ENCODE data around the gene CYTH1. TPM values are rescaled to one million over a fixed set of nuclear protein-coding genes. Genes with fewer than 3 reads are reported as not detected.
A peak's percentile ranks its signal among the peaks of the same experiment; 100 is the strongest.

Gene CYTH1
- total and polyA plus RNA-seq, 7 experiments from 2014 or later: 297 to 452 (median 418) TPM

- POLR2A ChIA-PET: interaction anchor here (0.6 to 4.3 kb wide), 12 partner anchors 9 to 79 kb away, joined by 3 to 26 read pairs (median 4); no protein-coding TSS in a partner anchor
- no peaks in the 10 kb centered on the region for H3K27me3 Mint-ChIP-seq
- peaks cover 0 to 2% (median 0%) of the 10 kb centered on the region in 11 donors for H3K9me3 Mint-ChIP-seq
- H3K9me3 ChIP-seq (ENCODE audit: control insufficient read depth in 2 of 3, low read length in 3 of 3): no peaks in the 10 kb centered on the region
- CTCF ChIA-PET: interaction anchor here (0.7 to 2.9 kb wide), 8 partner anchors 9 to 95 kb away, joined by 3 to 9 read pairs (median 4); no protein-coding TSS in a partner anchor
- peak overlapping the region; percentile 83 to 96 (median 90) for H3K27ac Mint-ChIP-seq
- peaks cover 82 to 96% (median 92%) of the 10 kb centered on the region in 7 donors for H3K4me1 Mint-ChIP-seq
- H3K4me3 Mint-ChIP-seq: peak overlapping the region; percentile 68 to 88 (median 86)
- H3K36me3 Mint-ChIP-seq: peaks cover 0 to 12% (median 4%) of the 10 kb centered on the region in 5 donors
- H3K36me3 ChIP-seq (ENCODE audit: control insufficient read depth in 2 of 3, insufficient read depth in 3 of 3, low read length in 3 of 3): peaks cover 0 to 6% (median 3%) of the 10 kb centered on the region in 3 experiments
- H3K27me3 ChIP-seq (ENCODE audit: control insufficient read depth in 2 of 2, insufficient read depth in 2 of 2, low read length in 2 of 2): no peaks in the 10 kb centered on the region
- peaks cover 85 to 88% of the 10 kb centered on the region in 2 donors for H3K4me1 ChIP-seq (ENCODE audit: control insufficient read depth in 2 of 2, insufficient read depth in 2 of 2, low read length in 2 of 2)
- ATAC-seq: peak; percentile 61
- peak in 2 of 9 donors; percentile 47 to 52 for DNase-seq
- H3K27ac ChIP-seq (ENCODE audit: low read depth, low read length): peak overlapping the region; percentile 50
- intact Hi-C loops (cut with micrococcal nuclease): loop anchor here in 1 of 2 donors (1.0 to 2.0 kb wide), 3 partner anchors 8 to 19 kb away; no protein-coding TSS in a partner anchor
- peak overlapping the region; percentile 40 for H3K4me3 ChIP-seq (ENCODE audit: low read length)
Observed at GRCh38 chr17:78725448-78726021, 56.5 kb downstream of the CYTH1 start.

GRCh38 chr17:78724999-78725398 lies 57.1 kb downstream of the CYTH1 start:
- Mint-ChIP-seq H3K4me1 (peaks cover 84 to 99% (median 93%) of the 10 kb centered on the region in 7 donors), H3K4me3 (peak overlapping the region; percentile 68 to 88 (median 86)), H3K27me3 (no peaks in the 10 kb centered on the region), H3K27ac (peak overlapping the region; percentile 83 to 96 (median 90)), H3K9me3 (peaks cover 0 to 2% (median 0%) of the 10 kb centered on the region in 11 donors), H3K36me3 (peaks cover 0 to 12% (median 4%) of the 10 kb centered on the region in 5 donors)
- ChIA-PET CTCF (interaction anchor here (0.7 to 2.9 kb wide), 5 partner anchors 9 to 96 kb away, joined by 3 to 9 read pairs (median 4); no protein-coding TSS in a partner anchor), POLR2A (interaction anchor here (0.6 to 4.3 kb wide), 7 partner anchors 9 to 53 kb away, joined by 3 to 26 read pairs (median 4); no protein-coding TSS in a partner anchor)
- Histone ChIP-seq H3K36me3 (ENCODE audit: control insufficient read depth in 2 of 3, insufficient read depth in 3 of 3, low read length in 3 of 3) (peaks cover 0 to 6% (median 3%) of the 10 kb centered on the region in 3 experiments), H3K4me1 (ENCODE audit: control insufficient read depth in 2 of 2, insufficient read depth in 2 of 2, low read length in 2 of 2) (peaks cover 90 to 92% of the 10 kb centered on the region in 2 donors), H3K27ac (ENCODE audit: low read depth, low read length) (peak overlapping the region; percentile 50), H3K9me3 (ENCODE audit: control insufficient read depth in 2 of 3, low read length in 3 of 3) (no peaks in the 10 kb centered on the region), H3K27me3 (ENCODE audit: control insufficient read depth in 2 of 2, insufficient read depth in 2 of 2, low read length in 2 of 2) (no peaks in the 10 kb centered on the region), H3K4me3 (ENCODE audit: low read length) (peak overlapping the region; percentile 40)
- DNase-seq (no peak), ATAC-seq (no peak)
- intact Hi-C loops (cut with micrococcal nuclease): loop anchor here in 1 of 2 donors (1.0 kb wide), 2 partner anchors 8 to 11 kb away; no protein-coding TSS in a partner anchor

- peak overlapping the region; percentile 40 for H3K4me3 ChIP-seq (ENCODE audit: low read length)
Observed at GRCh38 chr17:78724544-78724943, 57.5 kb downstream of the CYTH1 start.

GRCh38 chr17:78723957-78724356 lies 58.1 kb downstream of the CYTH1 start:
- ChIA-PET CTCF (no interaction called here), POLR2A (interaction anchor here (0.7 to 4.3 kb wide), 3 partner anchors 24 to 111 kb away, joined by 3 to 26 read pairs (median 3); no protein-coding TSS in a partner anchor)
- H3K4me3 ChIP-seq (ENCODE audit: low read length): no peak overlapping the region
- H3K4me1 ChIP-seq (ENCODE audit: control insufficient read depth in 2 of 2, insufficient read depth in 2 of 2, low read length in 2 of 2): peaks cover 94 to 97% of the 10 kb centered on the region in 2 donors
- ATAC-seq (no peak), DNase-seq (no peak)
- Mint-ChIP-seq H3K4me3 (peak overlapping the region in 9 of 10 donors; percentile 68 to 88 (median 82)), H3K4me1 (peaks cover 86 to 99% (median 93%) of the 10 kb centered on the region in 7 donors), H3K9me3 (no peaks in the 10 kb centered on the region), H3K27ac (peak overlapping the region; percentile 50 to 96 (median 90)), H3K27me3 (no peaks in the 10 kb centered on the region), H3K36me3 (peaks cover 0 to 11% (median 4%) of the 10 kb centered on the region in 5 donors)
- H3K27me3 ChIP-seq (ENCODE audit: control insufficient read depth in 2 of 2, insufficient read depth in 2 of 2, low read length in 2 of 2): no peaks in the 10 kb centered on the region
- H3K27ac ChIP-seq (ENCODE audit: low read depth, low read length): peak overlapping the region; percentile 50
- peaks cover 0 to 6% (median 0%) of the 10 kb centered on the region in 3 experiments for H3K36me3 ChIP-seq (ENCODE audit: control insufficient read depth in 2 of 3, insufficient read depth in 3 of 3, low read length in 3 of 3)
- no peaks in the 10 kb centered on the region for H3K9me3 ChIP-seq (ENCODE audit: control insufficient read depth in 2 of 3, low read length in 3 of 3)
- intact Hi-C loops (cut with micrococcal nuclease): loop anchor here in 1 of 2 donors (2.0 kb wide), 1 partner anchor 13 kb away; no protein-coding TSS in a partner anchor

More at GRCh38 chr17:78724544-78724943, 57.5 kb downstream of the CYTH1 start:
- Mint-ChIP-seq H3K4me3 (peak overlapping the region in 9 of 10 donors; percentile 68 to 88 (median 86)), H3K27me3 (no peaks in the 10 kb centered on the region), H3K4me1 (peaks cover 86 to 99% (median 93%) of the 10 kb centered on the region in 7 donors), H3K27ac (peak overlapping the region; percentile 83 to 96 (median 90)), H3K9me3 (no peaks in the 10 kb centered on the region), H3K36me3 (peaks cover 0 to 11% (median 4%) of the 10 kb centered on the region in 5 donors)
- intact Hi-C loops (cut with micrococcal nuclease): no loop called here
- Histone ChIP-seq H3K27ac (ENCODE audit: low read depth, low read length) (peak overlapping the region; percentile 50), H3K9me3 (ENCODE audit: control insufficient read depth in 2 of 3, low read length in 3 of 3) (no peaks in the 10 kb centered on the region), H3K4me1 (ENCODE audit: control insufficient read depth in 2 of 2, insufficient read depth in 2 of 2, low read length in 2 of 2) (peaks cover 93 to 97% of the 10 kb centered on the region in 2 donors), H3K36me3 (ENCODE audit: control insufficient read depth in 2 of 3, insufficient read depth in 3 of 3, low read length in 3 of 3) (peaks cover 0 to 6% (median 3%) of the 10 kb centered on the region in 3 experiments), H3K27me3 (ENCODE audit: control insufficient read depth in 2 of 2, insufficient read depth in 2 of 2, low read length in 2 of 2) (no peaks in the 10 kb centered on the region)
- no peak for DNase-seq
- ChIA-PET CTCF (interaction anchor here (0.8 to 1.3 kb wide), 2 partner anchors 8 to 63 kb away, joined by 4 read pairs; no protein-coding TSS in a partner anchor), POLR2A (interaction anchor here (0.6 to 4.3 kb wide), 5 partner anchors 10 to 110 kb away, joined by 3 to 26 read pairs (median 3); no protein-coding TSS in a partner anchor)
- no peak for ATAC-seq

- DNase-seq: no peak
- Histone ChIP-seq H3K4me3 (ENCODE audit: low read length) (no peak overlapping the region), H3K36me3 (ENCODE audit: control insufficient read depth in 2 of 3, insufficient read depth in 3 of 3, low read length in 3 of 3) (peaks cover 0 to 6% (median 0%) of the 10 kb centered on the region in 3 experiments), H3K4me1 (ENCODE audit: control insufficient read depth in 2 of 2, insufficient read depth in 2 of 2, low read length in 2 of 2) (peaks cover 95 to 97% of the 10 kb centered on the region in 2 donors), H3K9me3 (ENCODE audit: control insufficient read depth in 2 of 3, low read length in 3 of 3) (no peaks in the 10 kb centered on the region), H3K27ac (ENCODE audit: low read depth, low read length) (peak overlapping the region; percentile 50), H3K27me3 (ENCODE audit: control insufficient read depth in 2 of 2, insufficient read depth in 2 of 2, low read length in 2 of 2) (no peaks in the 10 kb centered on the region)
- Mint-ChIP-seq H3K36me3 (peaks cover 0 to 12% (median 4%) of the 10 kb centered on the region in 5 donors), H3K9me3 (no peaks in the 10 kb centered on the region), H3K27ac (peak overlapping the region; percentile 50 to 96 (median 90)), H3K4me3 (peak overlapping the region; percentile 33 to 88 (median 78)), H3K27me3 (no peaks in the 10 kb centered on the region), H3K4me1 (peaks cover 88 to 99% (median 94%) of the 10 kb centered on the region in 7 donors)
- ChIA-PET CTCF (interaction anchor here (0.8 kb wide), 1 partner anchor 56 kb away, joined by 7 read pairs; no protein-coding TSS in a partner anchor), POLR2A (interaction anchor here (0.6 to 3.1 kb wide), 6 partner anchors 12 to 80 kb away, joined by 3 to 20 read pairs (median 5); no protein-coding TSS in a partner anchor)
- ATAC-seq: no peak
- intact Hi-C loops (cut with micrococcal nuclease): loop anchor here in 1 of 2 donors (2.0 kb wide), 1 partner anchor 14 kb away; no protein-coding TSS in a partner anchor
Observed at GRCh38 chr17:78723001-78723796, 58.9 kb downstream of the CYTH1 start.
